Thoracic aorta (tissue), 2 donors: Measurements from ENCODE around the gene BABAM2. TPM values are rescaled to one million over a fixed set of nuclear protein-coding genes. Genes with fewer than 3 reads are reported as not detected.

Experiments used
- ATAC-seq: fragments of 150-250 bp; one replicate; pipeline ENCODE4 v1.8.0; 2017; ENCODE audit warnings: low read depth; ENCODE audit not compliant: insufficient number of reproducible peaks, low FRiP score
- DNase-seq: peaks from one replicate; pipeline ENCODE4 v3.0.0-alpha.2; 2020; ENCODE audit warnings: low spot score
- H3K27ac ChIP-seq, 2 donors: fragments of 200-600 bp; sonication (generic); 1 replicate in 1 of 2; 2 replicates in 1 of 2; pipeline ENCODE4 v1.5.1; 2016; ENCODE audit warnings: mild to moderate bottlenecking in 2 of 2, moderate library complexity in 2 of 2
- H3K27me3 ChIP-seq: fragments of 200-600 bp; sonication (generic); replicated peaks from 2 replicates; pipeline ENCODE4 v1.6.0; 2016; ENCODE audit warnings: mild to moderate bottlenecking; ENCODE audit not compliant: insufficient read depth
- H3K36me3 ChIP-seq: fragments of 200-600 bp; sonication (generic); one replicate; pipeline ENCODE4 v1.5.1; 2016
- H3K4me1 ChIP-seq, 2 donors: fragments of 200-600 bp; sonication (generic); 1 replicate in 1 of 2; 2 replicates in 1 of 2; pipeline versions ENCODE4 v1.5.1 to v1.6.0; 2016; ENCODE audit warnings: low read depth in 2 of 2, mild to moderate bottlenecking in 1 of 2; ENCODE audit not compliant: control insufficient read depth in 1 of 2
- H3K4me3 ChIP-seq: fragments of 200-600 bp; sonication (generic); 2 replicates; pipeline ENCODE4 v1.5.1; 2016; ENCODE audit warnings: mild to moderate bottlenecking
- H3K9me3 ChIP-seq: fragments of 200-600 bp; sonication (generic); 2 replicates; pipeline ENCODE4 v1.5.1; 2016
- total RNA-seq, 2 donors: library from RNA; depleted of rRNA; stranded (reverse); fragments of >200 nt; gene quantifications; one replicate each; pipeline versions ENCODE4 v1.1.0 to v1.2.3, GENCODE V29; 2016
- TF ChIP-seq, protein P1 (sequence below): fragments of 200-600 bp; sonication (generic); IDR thresholded peaks from one replicate; pipeline ENCODE4 v1.5.1; 2019; ENCODE audit warnings: antibody characterized with exemption

The BABAM2 gene
- total RNA-seq, 2 donors from 2014 or later: 24.7 to 32.8 TPM

DNA sequence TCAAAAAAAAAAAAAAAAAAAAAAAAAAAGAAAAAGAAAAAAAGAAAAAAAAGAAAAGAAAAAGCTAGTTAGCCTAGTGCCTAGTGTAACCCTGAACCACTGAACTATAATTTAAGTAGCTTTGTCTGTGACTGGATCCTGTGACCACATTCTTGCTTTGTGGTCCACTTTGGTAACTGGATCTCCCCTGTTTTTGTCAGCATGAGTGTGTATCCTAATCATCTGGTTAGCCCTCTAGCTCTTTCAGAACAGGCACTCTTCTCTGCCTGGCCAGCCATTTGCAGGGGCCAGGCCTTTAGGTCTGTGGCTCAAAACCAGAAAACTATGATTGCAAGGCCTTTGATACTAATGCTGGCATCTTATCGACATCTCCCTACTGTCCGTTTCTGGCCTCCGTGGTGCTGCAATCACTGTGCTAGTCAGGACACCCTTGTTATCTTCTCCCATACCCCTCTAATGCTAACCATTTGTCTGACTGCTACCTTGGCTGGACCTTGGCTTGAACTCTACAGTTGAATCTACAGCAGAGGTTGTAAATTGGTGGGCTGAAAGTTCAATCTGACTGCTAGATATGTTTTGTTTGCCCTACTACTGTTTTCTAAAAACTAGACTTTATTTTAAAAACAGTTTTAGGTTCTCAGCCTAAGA lies 40.8 kb upstream of the BABAM2 start:
- no peaks in the 10 kb centered on the region for H3K27me3 ChIP-seq
- H3K9me3 ChIP-seq: no peaks in the 10 kb centered on the region
- H3K4me1 ChIP-seq: peaks cover 0 to 8% of the 10 kb centered on the region in 2 donors
- no peak for ATAC-seq
- TF ChIP-seq, protein P1, sequence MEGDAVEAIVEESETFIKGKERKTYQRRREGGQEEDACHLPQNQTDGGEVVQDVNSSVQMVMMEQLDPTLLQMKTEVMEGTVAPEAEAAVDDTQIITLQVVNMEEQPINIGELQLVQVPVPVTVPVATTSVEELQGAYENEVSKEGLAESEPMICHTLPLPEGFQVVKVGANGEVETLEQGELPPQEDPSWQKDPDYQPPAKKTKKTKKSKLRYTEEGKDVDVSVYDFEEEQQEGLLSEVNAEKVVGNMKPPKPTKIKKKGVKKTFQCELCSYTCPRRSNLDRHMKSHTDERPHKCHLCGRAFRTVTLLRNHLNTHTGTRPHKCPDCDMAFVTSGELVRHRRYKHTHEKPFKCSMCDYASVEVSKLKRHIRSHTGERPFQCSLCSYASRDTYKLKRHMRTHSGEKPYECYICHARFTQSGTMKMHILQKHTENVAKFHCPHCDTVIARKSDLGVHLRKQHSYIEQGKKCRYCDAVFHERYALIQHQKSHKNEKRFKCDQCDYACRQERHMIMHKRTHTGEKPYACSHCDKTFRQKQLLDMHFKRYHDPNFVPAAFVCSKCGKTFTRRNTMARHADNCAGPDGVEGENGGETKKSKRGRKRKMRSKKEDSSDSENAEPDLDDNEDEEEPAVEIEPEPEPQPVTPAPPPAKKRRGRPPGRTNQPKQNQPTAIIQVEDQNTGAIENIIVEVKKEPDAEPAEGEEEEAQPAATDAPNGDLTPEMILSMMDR: no peak
- no peak for DNase-seq
- no peak overlapping the region for H3K4me3 ChIP-seq
- no peaks in the 10 kb centered on the region for H3K36me3 ChIP-seq
- H3K27ac ChIP-seq: no peak overlapping the region

DNA sequence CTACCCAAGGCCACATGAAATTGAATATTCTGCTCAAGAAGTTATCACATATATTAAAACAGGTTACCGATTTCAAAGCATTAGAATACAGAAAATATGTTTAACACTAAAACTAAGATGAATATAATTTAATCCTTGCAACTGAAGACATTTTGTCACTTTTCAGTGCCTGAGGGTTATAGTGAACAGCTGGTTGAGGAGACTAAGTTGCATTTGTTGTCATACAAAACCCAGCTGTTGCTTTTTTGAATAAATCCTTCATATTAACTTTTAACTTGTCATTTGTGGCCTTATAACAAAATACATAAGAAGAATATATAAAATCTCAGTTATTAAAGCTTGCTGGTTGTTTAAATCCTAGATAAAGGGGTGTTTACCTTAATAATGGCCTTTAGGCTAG lies 37.8 kb upstream of the BABAM2 start:
- H3K36me3 ChIP-seq: no peaks in the 10 kb centered on the region
- TF ChIP-seq, protein P1: no peak
- no peak overlapping the region for H3K4me3 ChIP-seq
- peaks cover 0 to 7% of the 10 kb centered on the region in 2 donors for H3K4me1 ChIP-seq
- H3K27ac ChIP-seq: no peak overlapping the region
- ATAC-seq (no peak), DNase-seq (no peak)
- no peaks in the 10 kb centered on the region for H3K27me3 ChIP-seq
- H3K9me3 ChIP-seq: no peaks in the 10 kb centered on the region

DNA sequence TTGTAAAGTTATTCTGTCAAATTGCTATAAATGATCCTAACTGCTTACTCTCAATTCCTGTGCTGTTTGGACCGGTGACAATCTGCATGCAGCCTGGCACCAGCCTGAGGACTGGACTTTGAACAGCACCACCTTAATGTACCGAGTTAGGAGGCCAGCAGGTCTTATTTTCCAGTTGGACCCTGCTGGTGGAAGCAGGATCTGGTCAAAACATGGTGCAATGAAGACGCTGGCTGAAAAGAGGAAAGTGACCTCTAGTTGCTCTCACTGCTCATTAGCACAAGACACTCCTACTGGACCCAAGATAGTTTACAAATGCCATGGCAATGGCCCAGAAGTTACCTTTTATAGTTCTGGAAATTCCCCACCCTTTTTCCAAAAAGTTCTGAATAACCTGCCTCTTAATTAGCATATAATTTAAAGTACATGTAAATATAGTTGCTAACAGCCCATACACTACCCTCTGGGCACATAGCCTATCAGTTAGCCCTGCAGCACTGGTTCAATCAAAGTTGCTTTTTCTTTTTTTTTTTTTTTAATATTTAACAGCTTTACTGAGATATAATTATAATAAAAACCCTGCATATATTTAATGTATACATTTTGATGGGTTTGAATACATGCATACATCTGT lies 36.2 kb upstream of the BABAM2 start:
- TF ChIP-seq, protein P1: no peak
- H3K9me3 ChIP-seq: no peaks in the 10 kb centered on the region
- no peaks in the 10 kb centered on the region for H3K36me3 ChIP-seq
- no peak for ATAC-seq
- H3K4me3 ChIP-seq: no peak overlapping the region
- no peak overlapping the region for H3K27ac ChIP-seq
- DNase-seq: no peak
- peaks cover 0 to 7% of the 10 kb centered on the region in 2 donors for H3K4me1 ChIP-seq
- H3K27me3 ChIP-seq: no peaks in the 10 kb centered on the region

DNA sequence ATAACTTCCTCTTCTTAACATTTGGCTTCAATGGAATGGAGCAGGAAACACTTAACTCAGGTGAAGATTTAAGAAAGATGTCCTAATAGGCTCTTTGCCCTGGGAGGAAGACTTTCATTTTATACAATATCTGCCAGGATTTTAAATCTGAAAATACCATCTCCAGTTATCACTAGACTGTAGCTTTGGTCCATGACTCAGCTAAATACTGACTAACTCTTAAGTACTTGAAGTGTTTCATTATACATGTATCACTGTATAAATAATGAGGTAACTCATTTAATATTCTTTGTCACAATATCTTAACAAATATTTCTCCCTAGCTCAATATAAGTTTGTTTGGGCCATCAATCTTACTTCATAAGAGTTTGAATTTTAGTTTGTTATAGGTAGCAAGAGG lies 35.1 kb upstream of the BABAM2 start:
- ATAC-seq: no peak
- no peak for DNase-seq
- Histone ChIP-seq H3K4me3 (no peak overlapping the region), H3K9me3 (no peaks in the 10 kb centered on the region), H3K27me3 (no peaks in the 10 kb centered on the region), H3K36me3 (no peaks in the 10 kb centered on the region), H3K4me1 (peaks cover 0 to 7% of the 10 kb centered on the region in 2 donors), H3K27ac (no peak overlapping the region)
- TF ChIP-seq, protein P1: no peak

DNA sequence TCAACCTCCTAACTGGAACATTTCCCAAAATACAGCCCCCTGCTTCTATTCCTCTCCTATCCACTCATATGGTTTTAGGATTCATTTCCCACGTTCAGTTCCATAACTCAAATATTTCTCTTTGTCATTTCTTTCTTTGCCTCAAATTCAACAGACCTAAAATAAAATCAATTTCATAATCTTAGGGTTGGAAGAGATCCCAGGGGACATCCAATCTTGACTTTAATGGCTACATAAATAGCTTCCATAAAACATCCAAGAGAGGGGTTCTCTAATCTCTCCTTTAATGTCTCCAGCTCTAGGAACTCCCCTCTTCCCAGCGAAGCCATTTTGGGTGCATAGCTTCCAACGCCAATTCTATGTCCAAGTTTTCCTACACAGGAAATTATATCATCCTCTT lies 34.1 kb upstream of the BABAM2 start:
- Histone ChIP-seq H3K27ac (no peak overlapping the region), H3K27me3 (no peaks in the 10 kb centered on the region), H3K4me3 (no peak overlapping the region), H3K9me3 (no peaks in the 10 kb centered on the region), H3K4me1 (peaks cover 0 to 7% of the 10 kb centered on the region in 2 donors), H3K36me3 (no peaks in the 10 kb centered on the region)
- no peak for DNase-seq
- TF ChIP-seq, protein P1: no peak
- no peak for ATAC-seq
